Effector memory CD4-positive, alpha-beta T cell (primary cell): ENCODE results near the gene BNC2.

Experiments
- DNase-seq, 3 donors: peaks; one replicate each; pipeline ENCODE4 v3.0.0-alpha.2; 2020
- H3K27ac ChIP-seq: 2 replicates; pipeline ENCODE4 v1.7.0; 2013; ENCODE audit warnings: mild to moderate bottlenecking, low read length, moderate library complexity; ENCODE audit not compliant: insufficient read depth, poor library complexity, severe bottlenecking
- H3K27me3 ChIP-seq: replicated peaks from 2 replicates; pipeline ENCODE4 v1.7.0; 2013; ENCODE audit warnings: mild to moderate bottlenecking, low read length; ENCODE audit not compliant: insufficient read depth, control insufficient read depth, poor library complexity, severe bottlenecking
- H3K36me3 ChIP-seq: 2 replicates; pipeline ENCODE4 v1.7.0; 2013; ENCODE audit warnings: mild to moderate bottlenecking, low read length, moderate library complexity; ENCODE audit not compliant: control insufficient read depth, insufficient read depth
- H3K4me1 ChIP-seq: 2 replicates; pipeline ENCODE4 v1.7.0; 2013; ENCODE audit warnings: low read length, mild to moderate bottlenecking; ENCODE audit not compliant: control insufficient read depth, insufficient read depth, poor library complexity, severe bottlenecking
- H3K4me3 ChIP-seq: 2 replicates; pipeline ENCODE4 v1.7.0; 2013; ENCODE audit warnings: low read length, low read depth, mild to moderate bottlenecking; ENCODE audit not compliant: insufficient read depth, poor library complexity, severe bottlenecking
- H3K9me3 ChIP-seq: 2 replicates; pipeline ENCODE4 v1.7.0; 2013; ENCODE audit warnings: mild to moderate bottlenecking, low read length, moderate library complexity; ENCODE audit not compliant: control insufficient read depth

The BNC2 gene

DNA sequence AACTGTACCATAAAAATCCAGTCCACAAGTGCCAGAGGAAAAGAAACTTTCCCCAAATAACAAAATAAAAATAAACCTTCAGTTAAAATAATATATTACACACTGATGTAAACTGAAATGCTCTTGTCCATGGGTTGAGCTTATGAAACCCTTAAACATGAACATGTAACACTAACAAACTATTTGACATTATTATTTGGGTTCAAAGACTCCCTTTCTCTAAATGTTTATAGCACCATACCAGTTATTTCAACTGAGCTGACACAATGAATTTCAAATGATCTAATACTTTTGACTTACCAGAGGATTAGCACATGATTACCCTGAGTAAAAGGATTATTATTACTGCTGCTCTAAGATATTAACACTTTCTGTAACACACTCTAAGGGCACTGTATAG is 251.1 kb downstream of the BNC2 start:
- Histone ChIP-seq H3K4me1 (no peaks in the 10 kb centered on the region), H3K4me3 (no peak overlapping the region), H3K9me3 (no peaks in the 10 kb centered on the region), H3K36me3 (no peaks in the 10 kb centered on the region), H3K27ac (no peak overlapping the region), H3K27me3 (no peaks in the 10 kb centered on the region)
- no peak for DNase-seq

DNA sequence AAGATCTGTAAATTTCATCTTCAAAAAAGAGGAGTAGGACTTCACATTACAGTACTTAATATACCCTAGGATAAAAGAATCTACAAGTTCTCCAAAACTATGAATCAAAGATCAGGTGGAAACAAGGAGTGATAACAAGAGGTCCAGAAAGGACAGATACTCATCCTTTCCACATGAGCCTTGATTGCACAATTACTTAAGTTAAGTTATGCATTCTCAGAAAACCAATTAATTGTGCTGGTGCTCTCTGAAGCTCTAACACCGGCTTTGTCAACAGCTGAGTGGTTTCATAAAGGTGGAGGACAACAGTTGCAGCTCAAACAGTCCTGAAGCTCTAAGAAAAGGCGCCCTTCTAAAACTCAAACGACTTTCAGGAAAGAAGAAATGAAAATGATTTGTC is 251.9 kb downstream of the BNC2 start:
- Histone ChIP-seq H3K27ac (no peak overlapping the region), H3K4me1 (no peaks in the 10 kb centered on the region), H3K4me3 (no peak overlapping the region), H3K27me3 (no peaks in the 10 kb centered on the region), H3K9me3 (no peaks in the 10 kb centered on the region), H3K36me3 (no peaks in the 10 kb centered on the region)
- no peak for DNase-seq

- H3K4me1 ChIP-seq, result no peaks in the 10 kb centered on the region
- H3K36me3 ChIP-seq, result no peaks in the 10 kb centered on the region
- H3K4me3 ChIP-seq, result no peak overlapping the region
- no peaks in the 10 kb centered on the region for H3K9me3 ChIP-seq
- H3K27me3 ChIP-seq, result no peaks in the 10 kb centered on the region
- H3K27ac ChIP-seq, result no peak overlapping the region
- no peak for DNase-seq
Observed at GRCh38 chr9:16616686-16617085, 253.8 kb downstream of the BNC2 start.

DNA sequence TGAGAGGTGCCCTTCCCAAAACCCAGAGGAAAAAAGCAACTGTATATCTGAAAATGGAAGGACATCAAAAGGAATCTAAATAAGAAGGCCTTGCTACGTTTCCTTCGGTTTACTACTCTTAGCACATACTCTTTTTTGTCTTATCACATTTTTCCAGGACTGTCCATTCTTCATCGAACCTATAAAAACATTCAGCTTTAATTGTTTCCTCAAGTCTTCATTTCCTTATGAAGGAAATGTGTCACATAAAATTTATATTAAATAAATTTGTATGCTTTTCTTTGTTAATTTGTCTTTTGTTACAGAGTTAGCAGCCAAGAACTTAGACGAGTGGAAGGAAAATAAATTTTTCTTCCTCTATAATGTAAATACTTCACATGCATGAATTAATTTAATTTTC is 255.0 kb downstream of the BNC2 start:
- no peaks in the 10 kb centered on the region for H3K27me3 ChIP-seq
- H3K36me3 ChIP-seq, result no peaks in the 10 kb centered on the region
- H3K9me3 ChIP-seq, result no peaks in the 10 kb centered on the region
- no peaks in the 10 kb centered on the region for H3K4me1 ChIP-seq
- H3K4me3 ChIP-seq, result no peak overlapping the region
- no peak for DNase-seq
- H3K27ac ChIP-seq, result no peak overlapping the region

GRCh38 chr9:16613605-16614004 is 256.9 kb downstream of the BNC2 start:
- Histone ChIP-seq H3K36me3 (no peaks in the 10 kb centered on the region), H3K4me3 (no peak overlapping the region), H3K4me1 (no peaks in the 10 kb centered on the region), H3K9me3 (no peaks in the 10 kb centered on the region), H3K27ac (no peak overlapping the region), H3K27me3 (no peaks in the 10 kb centered on the region)
- no peak for DNase-seq

DNA sequence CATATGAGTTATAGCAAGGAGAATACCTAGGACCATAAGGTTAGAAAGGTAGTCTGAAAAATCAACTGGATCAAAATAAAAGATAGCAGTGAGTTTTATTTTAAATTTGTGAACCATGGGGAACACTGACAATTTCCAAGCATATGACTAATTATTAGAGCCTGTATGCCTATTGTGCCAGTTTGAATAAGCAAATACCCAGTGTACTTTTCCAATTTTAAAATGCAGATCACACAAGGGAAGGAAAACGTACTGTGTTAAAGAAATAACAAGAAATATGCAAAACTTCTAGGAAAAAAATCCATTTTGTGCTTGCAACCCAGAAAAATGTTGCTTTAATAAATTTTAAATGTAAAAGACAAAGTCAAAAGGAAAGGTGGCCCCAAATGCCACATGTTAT is 257.4 kb downstream of the BNC2 start:
- Histone ChIP-seq H3K4me1 (no peaks in the 10 kb centered on the region), H3K4me3 (no peak overlapping the region), H3K27ac (no peak overlapping the region), H3K27me3 (no peaks in the 10 kb centered on the region), H3K36me3 (no peaks in the 10 kb centered on the region), H3K9me3 (no peaks in the 10 kb centered on the region)
- no peak for DNase-seq

- Histone ChIP-seq H3K9me3 (no peaks in the 10 kb centered on the region), H3K36me3 (no peaks in the 10 kb centered on the region), H3K4me1 (no peaks in the 10 kb centered on the region), H3K27ac (no peak overlapping the region), H3K4me3 (no peak overlapping the region), H3K27me3 (no peaks in the 10 kb centered on the region)
- no peak for DNase-seq
Observed at GRCh38 chr9:16612627-16613026, 257.8 kb downstream of the BNC2 start.

- no peaks in the 10 kb centered on the region for H3K9me3 ChIP-seq
- H3K4me1 ChIP-seq, result no peaks in the 10 kb centered on the region
- H3K36me3 ChIP-seq, result no peaks in the 10 kb centered on the region
- no peaks in the 10 kb centered on the region for H3K27me3 ChIP-seq
- DNase-seq, result no peak
- no peak overlapping the region for H3K27ac ChIP-seq
- H3K4me3 ChIP-seq, result no peak overlapping the region
Observed at GRCh38 chr9:16611983-16612382, 258.5 kb downstream of the BNC2 start.

- H3K4me1 ChIP-seq, result no peaks in the 10 kb centered on the region
- no peak for DNase-seq
- H3K27me3 ChIP-seq, result no peaks in the 10 kb centered on the region
- H3K4me3 ChIP-seq, result no peak overlapping the region
- H3K9me3 ChIP-seq, result no peaks in the 10 kb centered on the region
- no peaks in the 10 kb centered on the region for H3K36me3 ChIP-seq
- no peak overlapping the region for H3K27ac ChIP-seq
Observed at GRCh38 chr9:16611001-16611400, 259.5 kb downstream of the BNC2 start.

DNA sequence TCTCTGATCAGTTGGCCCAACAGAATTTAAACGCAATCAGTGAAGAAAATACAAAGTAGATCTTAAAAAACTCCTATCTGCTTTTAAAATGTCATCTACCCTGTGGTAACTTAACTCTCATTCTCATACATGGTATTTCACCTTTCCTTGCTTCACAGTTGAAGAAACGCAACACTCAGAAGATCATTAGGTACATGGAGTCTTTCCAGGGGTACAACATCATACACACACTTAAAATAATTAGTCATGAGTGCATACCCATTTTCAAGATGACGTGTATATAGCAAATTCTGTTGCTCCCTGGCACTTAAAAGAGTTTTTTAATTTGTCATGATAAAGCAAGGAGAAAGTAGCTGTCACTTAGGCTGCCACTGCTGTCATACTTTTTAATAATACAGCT is 259.9 kb downstream of the BNC2 start:
- DNase-seq, result no peak
- Histone ChIP-seq H3K4me1 (no peaks in the 10 kb centered on the region), H3K27ac (no peak overlapping the region), H3K9me3 (no peaks in the 10 kb centered on the region), H3K27me3 (no peaks in the 10 kb centered on the region), H3K36me3 (no peaks in the 10 kb centered on the region), H3K4me3 (no peak overlapping the region)

- Histone ChIP-seq H3K9me3 (no peaks in the 10 kb centered on the region), H3K36me3 (no peaks in the 10 kb centered on the region), H3K27ac (no peak overlapping the region), H3K27me3 (no peaks in the 10 kb centered on the region), H3K4me3 (no peak overlapping the region), H3K4me1 (no peaks in the 10 kb centered on the region)
- no peak for DNase-seq
Observed at GRCh38 chr9:16608906-16609305, 261.6 kb downstream of the BNC2 start.
